ENCODE data around the gene SLC25A41. TPM values are rescaled to one million over a fixed set of nuclear protein-coding genes. Genes with fewer than 3 reads are reported as not detected.

The SLC25A41 gene
- total RNA-seq, 4 donors from 2014 or later, result 2.5 TPM; not detected in 3

DNA sequence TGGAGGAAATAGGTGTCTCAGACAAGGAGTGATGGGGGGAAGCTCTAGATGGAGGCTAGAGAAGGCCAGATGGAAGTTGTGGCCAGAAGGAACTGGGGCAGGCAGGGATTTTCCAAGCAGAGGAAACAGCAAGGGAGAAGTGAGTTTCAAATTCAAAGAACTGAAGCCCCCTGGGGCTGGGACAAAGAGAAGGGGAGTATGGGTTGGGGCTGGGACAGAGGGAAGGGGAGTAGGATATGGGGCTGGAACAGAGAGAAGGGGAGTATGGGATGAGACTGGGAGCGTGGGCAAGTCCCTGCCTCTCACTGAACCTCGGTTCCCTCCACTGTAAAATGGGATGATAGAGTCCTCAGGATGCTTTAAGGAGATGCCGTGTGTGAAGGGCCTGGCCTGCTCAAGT lies 38.7 kb downstream of the SLC25A41 start:
- Histone ChIP-seq H3K4me3 (no peak overlapping the region), H3K27me3 (no peaks in the 10 kb centered on the region), H3K27ac (no peak overlapping the region), H3K9me3 (no peaks in the 10 kb centered on the region), H3K4me1 (peaks cover 0 to 13% (median 7%) of the 10 kb centered on the region in 4 donors), H3K36me3 (peaks cover 0 to 10% (median 0%) of the 10 kb centered on the region in 3 donors)
- no peak for DNase-seq
- TF ChIP-seq POLR2A (IDR thresholded peaks at IDR 0.05), result no peak
- TF ChIP-seq, protein P1, sequence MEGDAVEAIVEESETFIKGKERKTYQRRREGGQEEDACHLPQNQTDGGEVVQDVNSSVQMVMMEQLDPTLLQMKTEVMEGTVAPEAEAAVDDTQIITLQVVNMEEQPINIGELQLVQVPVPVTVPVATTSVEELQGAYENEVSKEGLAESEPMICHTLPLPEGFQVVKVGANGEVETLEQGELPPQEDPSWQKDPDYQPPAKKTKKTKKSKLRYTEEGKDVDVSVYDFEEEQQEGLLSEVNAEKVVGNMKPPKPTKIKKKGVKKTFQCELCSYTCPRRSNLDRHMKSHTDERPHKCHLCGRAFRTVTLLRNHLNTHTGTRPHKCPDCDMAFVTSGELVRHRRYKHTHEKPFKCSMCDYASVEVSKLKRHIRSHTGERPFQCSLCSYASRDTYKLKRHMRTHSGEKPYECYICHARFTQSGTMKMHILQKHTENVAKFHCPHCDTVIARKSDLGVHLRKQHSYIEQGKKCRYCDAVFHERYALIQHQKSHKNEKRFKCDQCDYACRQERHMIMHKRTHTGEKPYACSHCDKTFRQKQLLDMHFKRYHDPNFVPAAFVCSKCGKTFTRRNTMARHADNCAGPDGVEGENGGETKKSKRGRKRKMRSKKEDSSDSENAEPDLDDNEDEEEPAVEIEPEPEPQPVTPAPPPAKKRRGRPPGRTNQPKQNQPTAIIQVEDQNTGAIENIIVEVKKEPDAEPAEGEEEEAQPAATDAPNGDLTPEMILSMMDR (IDR thresholded peaks at IDR 0.05), result no peak

DNA sequence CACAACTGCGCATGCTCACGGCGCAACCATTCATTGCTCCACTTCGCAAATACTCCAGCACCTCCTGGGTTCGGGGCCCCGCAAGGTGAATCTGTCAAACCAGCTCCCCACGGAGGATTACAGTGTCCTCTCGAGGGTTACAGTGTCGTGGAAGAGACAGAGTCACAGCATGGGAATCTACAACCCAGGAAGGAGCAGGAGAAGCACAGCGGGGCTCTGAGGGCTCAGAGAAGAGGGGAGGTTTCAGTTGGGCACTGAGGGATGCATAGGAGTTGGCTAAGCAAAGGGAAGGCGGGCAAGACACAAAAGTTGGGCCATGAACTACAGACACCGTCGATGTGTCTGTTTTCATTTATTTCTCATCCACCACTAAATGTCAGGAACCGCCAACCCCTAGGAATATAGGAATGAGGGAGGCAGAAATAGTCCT lies 39.6 kb downstream of the SLC25A41 start:
- no peaks in the 10 kb centered on the region for H3K9me3 ChIP-seq
- DNase-seq, result peak in 1 of 3 donors; percentile 81
- H3K27ac ChIP-seq, result peak overlapping the region; percentile 89 to 92 (median 90)
- H3K36me3 ChIP-seq, result peaks cover 0 to 18% (median 0%) of the 10 kb centered on the region in 3 donors
- H3K4me3 ChIP-seq, result peak overlapping the region; percentile 64 to 82 (median 82)
- H3K4me1 ChIP-seq, result peaks cover 0 to 13% (median 7%) of the 10 kb centered on the region in 4 donors
- H3K27me3 ChIP-seq, result no peaks in the 10 kb centered on the region
- no peak for TF ChIP-seq POLR2A (IDR thresholded peaks at IDR 0.05)
- TF ChIP-seq, protein P1 (IDR thresholded peaks at IDR 0.05), result no peak

DNA sequence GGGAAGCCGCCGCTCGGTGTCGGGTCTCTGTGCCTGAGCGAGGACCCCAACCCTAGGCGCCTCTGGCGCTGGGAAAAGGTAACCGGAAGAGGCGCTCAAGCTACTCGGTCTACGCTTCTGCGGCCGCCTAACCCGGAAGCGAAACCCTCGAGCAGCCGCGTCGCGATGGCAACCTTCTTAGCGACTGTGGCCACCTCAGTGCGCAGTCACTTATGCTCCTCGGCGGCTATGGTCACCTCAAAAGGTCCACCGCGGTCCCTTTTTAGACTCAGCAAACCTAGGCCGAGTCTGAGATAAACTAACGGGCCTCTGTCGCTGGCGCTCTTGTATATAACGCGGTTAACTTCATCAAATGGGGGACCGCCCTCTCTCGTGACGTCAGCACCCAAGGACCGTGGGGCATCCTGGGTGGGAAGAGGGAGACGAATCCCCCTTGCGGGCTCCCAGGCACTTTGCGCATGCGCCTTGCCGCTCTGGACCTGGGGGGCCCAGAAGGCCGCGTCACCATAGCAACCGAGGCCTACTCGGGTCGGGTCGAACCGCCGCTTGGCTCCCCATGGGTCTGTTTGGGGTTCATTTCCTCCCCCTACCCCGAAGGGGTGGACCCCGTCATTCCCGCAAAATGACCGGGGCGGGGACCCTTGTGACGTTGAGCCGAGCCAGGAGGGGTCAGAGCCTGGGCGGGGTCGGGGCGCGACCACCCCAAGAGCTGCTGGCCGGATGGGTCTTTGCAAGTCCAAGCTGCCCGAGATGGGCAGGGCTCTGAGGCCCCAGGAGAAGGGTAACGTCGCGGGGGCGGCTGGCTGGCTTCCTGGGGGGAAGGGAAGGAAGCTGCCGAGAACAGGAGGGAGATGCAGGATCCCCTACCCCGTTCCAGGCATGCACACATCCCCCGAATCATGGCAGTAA lies 40.2 kb downstream of the SLC25A41 start, which contains the start of gene GTF2F1:
TSS of gene GTF2F1 (minus strand) at position 91 of the 909 bp plus-strand sequence. CDS start 169 bp downstream, outside the sequence.
- Histone ChIP-seq H3K4me3 (peak within 1 kb of the TSS; percentile 64 to 82 (median 82)), H3K27me3 (no peaks in the 10 kb centered on the region), H3K27ac (peak within 1 kb of the TSS; percentile 89 to 92 (median 90)), H3K36me3 (peaks cover 0 to 25% (median 0%) of the 10 kb centered on the region in 3 donors), H3K9me3 (no peaks in the 10 kb centered on the region), H3K4me1 (peaks cover 0 to 13% (median 7%) of the 10 kb centered on the region in 4 donors)
- TF ChIP-seq POLR2A (IDR thresholded peaks at IDR 0.05), result peak; percentile 15 to 36
- TF ChIP-seq, protein P1 (IDR thresholded peaks at IDR 0.05), result peak in 4 of 6 experiments; percentile 14 to 40 (median 32)
- peak; percentile 92 to 97 (median 93) for DNase-seq

DNA sequence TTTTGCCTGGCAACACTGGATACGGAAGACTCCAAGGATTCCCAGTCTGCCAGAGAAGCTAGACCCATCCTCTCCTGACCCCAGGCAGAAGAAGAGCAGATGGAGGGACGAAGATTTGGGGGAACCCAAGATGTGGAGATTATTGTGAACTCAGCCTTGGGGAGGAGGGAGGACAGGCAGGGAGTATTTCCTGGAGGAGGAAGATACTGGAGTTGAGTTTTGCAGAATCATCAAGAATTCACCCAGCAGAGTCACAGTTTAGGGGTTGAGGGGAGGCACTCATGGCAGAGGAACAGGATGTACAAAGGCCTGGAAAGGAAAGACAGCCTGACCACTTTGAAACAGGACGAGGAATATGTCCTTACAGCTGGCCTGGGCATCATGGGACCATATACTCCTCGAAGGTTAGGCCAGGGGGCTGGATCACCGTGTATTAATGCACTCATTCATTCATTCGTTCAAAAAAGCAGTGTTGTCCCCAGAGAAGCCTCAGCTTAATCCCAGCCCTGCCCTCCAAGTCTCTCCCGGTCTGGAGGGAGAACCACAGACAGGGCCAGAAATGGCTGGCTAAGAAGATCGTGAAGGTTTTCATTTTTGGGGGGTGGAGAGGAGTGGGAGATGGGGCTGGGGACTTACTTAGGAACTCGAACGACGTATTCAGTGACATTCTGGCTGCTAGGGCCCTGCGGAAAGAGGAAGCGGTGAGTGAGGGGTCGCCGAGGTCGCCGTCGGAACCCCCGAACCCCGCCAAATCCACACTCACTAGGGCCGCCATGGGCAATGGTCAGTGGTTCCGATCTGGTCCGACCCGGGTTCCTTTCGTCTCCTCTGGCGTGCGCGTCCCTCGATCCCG lies 41.1 kb downstream of the SLC25A41 start:
- Histone ChIP-seq H3K9me3 (no peaks in the 10 kb centered on the region), H3K4me1 (peaks cover 0 to 13% (median 7%) of the 10 kb centered on the region in 4 donors), H3K4me3 (peak overlapping the region; percentile 64 to 82 (median 82)), H3K27me3 (no peaks in the 10 kb centered on the region), H3K36me3 (peaks cover 0 to 34% (median 0%) of the 10 kb centered on the region in 3 donors), H3K27ac (peak overlapping the region; percentile 89 to 92 (median 90))
- DNase-seq, result no peak
- TF ChIP-seq POLR2A (IDR thresholded peaks at IDR 0.05), result no peak
- TF ChIP-seq, protein P1 (IDR thresholded peaks at IDR 0.05), result no peak

DNA sequence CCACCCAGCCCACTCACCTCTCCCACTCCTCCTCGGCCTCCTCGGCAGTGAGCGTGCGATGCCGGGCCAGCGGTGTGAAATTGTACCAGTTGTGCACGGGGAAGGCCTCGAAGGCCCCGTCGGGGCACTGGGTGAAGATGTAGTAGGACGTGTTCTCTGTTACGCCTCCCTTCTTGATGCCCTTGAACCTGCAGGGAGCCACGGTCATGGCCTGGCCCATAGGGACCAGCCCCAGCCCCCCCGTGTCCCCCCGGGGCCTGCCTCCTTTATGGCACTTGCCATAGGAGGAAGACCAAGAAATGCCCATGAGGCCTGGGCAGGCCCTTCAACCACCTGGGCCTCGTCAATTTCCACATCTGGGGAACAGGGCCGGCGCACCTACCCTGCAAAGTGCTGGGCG lies 46.2 kb downstream of the SLC25A41 start:
- Histone ChIP-seq H3K27ac (no peak overlapping the region), H3K4me3 (no peak overlapping the region), H3K4me1 (peaks cover 0 to 9% (median 4%) of the 10 kb centered on the region in 4 donors), H3K36me3 (peaks cover 0 to 84% (median 0%) of the 10 kb centered on the region in 3 donors), H3K27me3 (no peaks in the 10 kb centered on the region), H3K9me3 (no peaks in the 10 kb centered on the region)
- DNase-seq, result no peak
- TF ChIP-seq, protein P1 (IDR thresholded peaks at IDR 0.05), result no peak
- TF ChIP-seq POLR2A (IDR thresholded peaks at IDR 0.05), result no peak

Data from Peyer's patch (tissue), 4 donors.